GM18502 (cell line): Measurements from ENCODE around the gene PLLP.

Experiments
- ATAC-seq: cut with Tn5 transposase; IDR thresholded peaks from one replicate; pipeline ENCODE4 v1.9.1; 2021; ENCODE audit warnings: mild to moderate bottlenecking; ENCODE audit not compliant: unreplicated experiment, poor library complexity

Gene PLLP

GRCh38 chr16:57231821-57232350 lies 52.6 kb downstream of the PLLP start:
- ATAC-seq = no peak

- ATAC-seq = no peak
These were observed 55.4 kb downstream of the PLLP start for GRCh38 chr16:57229079-57229478.

- no peak for ATAC-seq
These were observed 57.5 kb downstream of the PLLP start for GRCh38 chr16:57226701-57227621.

GRCh38 chr16:57225978-57226377 lies 58.5 kb downstream of the PLLP start:
- no peak for ATAC-seq

- ATAC-seq = no peak
These were observed 59.7 kb downstream of the PLLP start for GRCh38 chr16:57224651-57225335.

- ATAC-seq = no peak
These were observed 61.4 kb downstream of the PLLP start for GRCh38 chr16:57223057-57223456.

- ATAC-seq = no peak
These were observed 67.5 kb downstream of the PLLP start for GRCh38 chr16:57216968-57217367.

GRCh38 chr16:57213462-57213861 lies 71.0 kb downstream of the PLLP start:
- ATAC-seq = no peak

GRCh38 chr16:57209780-57210179 lies 74.7 kb downstream of the PLLP start:
- ATAC-seq = no peak

- ATAC-seq = no peak
These were observed 75.5 kb downstream of the PLLP start for GRCh38 chr16:57208926-57209325.
